Cerebellar cortex (tissue), 1 donor: Measurements from ENCODE around the gene FUOM.
A peak's percentile ranks its signal among the peaks of the same experiment; 100 is the strongest.

Source experiments
- DNase-seq: peaks from one replicate; pipeline ENCODE4 v3.0.0-alpha.2; 2015; ENCODE audit warnings: low spot score

FUOM gene

DNA sequence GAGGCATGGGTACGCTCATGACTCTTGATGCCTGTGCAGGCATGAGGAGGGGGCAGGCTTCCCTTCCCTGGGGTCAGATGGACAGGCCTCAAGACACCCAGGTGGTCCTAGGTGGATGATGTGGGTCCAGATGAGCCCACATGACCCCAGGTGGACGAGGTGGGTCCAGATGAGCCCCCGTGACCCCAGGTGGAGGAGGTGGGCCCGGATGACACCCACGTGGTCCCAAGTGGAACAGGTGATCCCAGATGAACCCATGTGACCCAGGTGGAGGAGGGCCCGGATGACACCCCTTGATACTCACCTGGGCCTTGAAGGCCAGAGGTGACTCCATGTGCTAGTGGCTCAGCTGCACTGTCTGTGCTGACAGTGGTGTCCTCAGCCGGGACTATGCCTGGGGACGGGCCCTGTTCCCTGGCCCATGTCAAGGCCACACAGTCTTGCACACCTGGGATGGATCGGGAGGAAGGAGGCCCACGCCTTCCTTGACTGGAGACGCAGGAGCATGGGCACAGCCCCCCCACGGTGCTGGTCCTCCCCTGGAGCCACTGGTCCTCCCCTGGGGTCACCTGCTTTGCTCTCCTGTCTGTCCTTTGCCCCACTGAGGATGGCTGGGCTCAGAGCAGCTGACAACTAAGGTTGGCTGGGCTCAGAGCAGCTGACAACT, 7.4 kb downstream of the FUOM start:
- no peak for DNase-seq

DNA sequence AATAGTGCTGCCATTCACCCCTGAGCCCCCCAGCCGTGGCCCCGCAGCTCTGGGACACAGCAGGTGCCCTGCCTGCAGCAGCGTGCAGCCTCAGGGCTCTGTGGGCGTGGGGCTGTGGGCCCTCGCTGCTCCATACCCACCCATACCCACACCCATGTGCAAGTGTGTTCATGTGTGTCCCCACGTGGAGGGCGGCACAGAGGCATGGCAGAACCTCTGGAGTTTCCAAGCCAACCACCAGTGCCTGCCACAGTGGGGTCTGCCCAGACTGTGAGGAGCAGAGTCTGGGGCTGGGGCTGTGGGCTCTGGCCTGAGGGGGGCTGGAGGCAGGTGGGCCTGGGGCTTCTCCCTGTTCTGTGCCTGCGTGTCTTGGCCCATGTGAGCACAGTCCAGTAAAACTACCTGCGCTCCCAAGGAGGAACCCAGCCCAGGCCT, 8.2 kb downstream of the FUOM start:
- no peak for DNase-seq

DNA sequence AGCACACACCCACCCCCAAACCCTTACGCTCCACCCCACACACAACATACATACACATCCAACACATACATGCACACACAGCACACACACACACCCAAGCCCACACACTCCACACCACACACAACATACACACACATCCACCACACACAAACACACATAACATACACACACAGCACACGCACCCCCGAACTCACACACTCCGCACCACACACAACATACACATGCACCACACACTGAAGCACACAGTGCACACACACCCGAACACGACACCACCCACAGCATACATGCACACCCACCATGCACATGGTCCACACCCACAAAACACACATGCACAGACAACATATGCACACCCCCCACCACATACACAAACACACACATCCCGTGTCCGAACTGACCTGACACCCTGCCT, 8.7 kb downstream of the FUOM start:
- no peak for DNase-seq

DNA sequence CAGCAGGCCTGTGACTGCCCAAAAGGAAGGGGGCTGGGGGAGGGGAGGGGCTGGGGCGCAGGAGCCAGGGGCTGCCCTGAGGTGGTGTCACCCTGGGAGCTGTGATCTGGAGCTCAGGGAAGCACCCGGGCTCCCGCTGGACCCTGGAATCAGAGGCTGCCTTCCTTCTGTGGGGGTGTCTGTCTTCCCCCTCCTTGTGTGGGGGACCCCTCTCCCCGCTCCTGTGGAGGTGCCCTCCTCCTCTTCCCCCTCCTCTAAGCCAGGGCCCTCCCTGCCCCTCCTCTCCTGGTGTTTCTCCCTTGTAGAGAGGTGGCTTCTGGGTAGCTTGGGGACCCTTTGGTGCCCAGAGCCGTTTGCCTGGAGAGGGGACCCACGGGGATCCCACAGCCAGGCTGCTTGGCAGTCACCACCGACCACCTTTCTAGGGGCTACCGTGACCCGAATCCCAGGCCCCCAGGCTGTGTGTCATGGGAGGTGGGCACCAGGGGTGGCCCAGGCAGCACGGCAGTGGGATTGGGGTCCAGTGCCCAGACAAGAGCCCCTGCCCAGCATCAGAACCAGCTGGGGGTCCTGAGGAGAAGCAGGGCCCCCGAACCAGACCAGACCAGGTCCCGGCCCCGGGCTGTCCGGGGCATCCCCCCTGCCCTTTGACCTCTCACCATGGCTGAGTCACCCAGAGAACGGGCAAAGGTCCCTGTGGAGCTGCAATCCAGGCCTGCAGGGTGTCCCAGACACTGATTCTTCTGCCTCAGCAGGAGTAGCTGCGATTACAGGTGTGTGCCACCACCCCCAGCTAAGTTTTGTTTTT, 9.9 kb downstream of the FUOM start:
- DNase-seq, result no peak

DNA sequence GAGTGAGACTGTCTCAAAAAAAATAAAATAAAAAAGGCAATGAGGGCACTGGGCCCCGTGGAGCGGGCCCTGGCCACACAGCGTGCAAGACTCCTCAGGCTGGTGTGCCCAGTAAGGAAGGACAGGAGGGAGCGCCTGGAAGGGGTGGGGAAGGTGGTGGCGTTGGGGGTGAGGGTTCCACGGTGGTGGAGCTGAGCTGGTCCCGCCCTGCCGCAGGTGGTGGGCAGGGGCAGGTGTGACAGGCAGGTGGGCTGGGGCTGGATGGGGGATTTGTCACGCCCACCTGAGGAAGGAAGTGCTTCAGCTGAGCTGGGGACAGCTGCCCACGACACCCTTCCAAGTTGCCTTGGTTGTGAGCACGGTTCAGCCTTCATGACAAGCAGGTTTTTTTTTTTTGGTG, 11.4 kb downstream of the FUOM start:
- no peak for DNase-seq

DNA sequence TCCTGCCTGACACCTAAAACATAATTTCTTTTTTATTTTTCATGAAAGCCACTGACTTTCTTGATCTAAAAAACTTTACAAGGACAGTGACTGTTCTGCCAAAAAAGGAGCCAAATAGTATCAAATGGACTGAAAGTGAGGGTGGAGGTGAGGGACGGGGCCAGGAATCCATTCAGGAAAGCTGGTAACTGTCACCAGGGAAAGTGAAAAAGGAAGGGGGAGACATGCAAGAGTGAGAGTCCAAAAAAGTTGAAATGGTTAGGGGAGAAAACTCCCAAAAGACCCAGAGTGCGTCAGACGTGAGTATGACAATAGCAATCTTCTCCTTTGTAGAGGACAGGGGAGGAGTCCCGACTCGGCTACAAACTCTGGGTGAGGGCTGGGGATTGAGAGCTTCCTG, 13.6 kb downstream of the FUOM start:
- no peak for DNase-seq

DNA sequence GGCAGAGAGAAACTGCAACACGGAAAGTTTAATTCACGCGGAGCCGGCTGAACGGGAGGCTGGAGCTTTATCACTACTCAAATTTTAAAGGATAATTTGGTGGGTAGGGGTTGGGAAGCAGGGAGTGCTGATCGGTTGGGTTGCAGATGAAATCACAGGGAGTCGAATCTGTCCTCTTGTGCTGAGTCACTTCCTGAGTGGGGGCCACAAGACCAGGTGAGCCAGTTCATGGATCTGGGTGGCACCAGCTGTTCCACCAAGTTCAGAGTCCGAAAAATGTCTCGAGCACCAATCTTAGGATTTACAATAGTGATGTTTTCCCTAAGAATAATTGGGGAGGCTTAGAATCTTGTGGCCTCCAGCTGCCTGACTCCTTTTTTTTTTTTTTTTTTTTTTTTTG, 14.3 kb downstream of the FUOM start:
- DNase-seq, result no peak

DNA sequence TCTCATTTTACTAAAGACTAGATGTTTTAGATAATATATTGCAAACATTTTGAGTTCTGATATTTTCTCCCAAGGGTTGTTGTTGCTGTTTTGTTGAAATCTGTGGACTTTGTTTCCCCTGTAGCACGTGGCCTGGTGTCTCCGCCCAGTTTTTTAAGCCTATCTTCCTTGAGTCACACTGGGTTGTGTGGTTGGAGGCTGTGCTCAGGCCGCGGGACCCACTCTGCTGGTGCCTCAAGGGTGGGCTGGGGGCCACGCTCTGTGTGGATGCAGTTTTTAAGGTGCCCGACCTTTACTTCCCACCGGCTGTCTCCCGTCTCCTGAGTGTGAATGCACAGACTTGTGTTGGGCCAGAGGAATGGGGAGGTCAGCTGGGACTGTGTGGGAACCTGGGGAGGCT, 14.9 kb downstream of the FUOM start:
- no peak for DNase-seq

DNA sequence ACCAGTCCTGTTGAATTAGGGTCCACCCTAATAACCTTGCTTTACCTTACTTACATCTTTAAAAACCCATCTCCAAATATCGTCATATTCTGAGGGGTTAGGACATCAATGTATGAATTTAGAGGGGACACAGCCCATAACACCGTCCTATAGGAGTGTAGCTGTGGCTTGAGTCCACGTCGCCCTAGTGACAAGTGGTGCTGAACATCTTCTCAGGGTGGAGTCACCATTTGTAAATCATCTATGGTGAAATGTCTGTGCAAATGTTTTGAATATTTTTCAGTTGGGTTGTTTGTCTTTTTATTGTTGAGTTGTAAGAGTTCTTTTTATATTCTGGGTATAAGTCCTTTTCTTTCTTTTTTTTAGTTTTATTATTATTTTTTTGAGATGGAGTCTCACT, 15.8 kb downstream of the FUOM start:
- no peak for DNase-seq

DNA sequence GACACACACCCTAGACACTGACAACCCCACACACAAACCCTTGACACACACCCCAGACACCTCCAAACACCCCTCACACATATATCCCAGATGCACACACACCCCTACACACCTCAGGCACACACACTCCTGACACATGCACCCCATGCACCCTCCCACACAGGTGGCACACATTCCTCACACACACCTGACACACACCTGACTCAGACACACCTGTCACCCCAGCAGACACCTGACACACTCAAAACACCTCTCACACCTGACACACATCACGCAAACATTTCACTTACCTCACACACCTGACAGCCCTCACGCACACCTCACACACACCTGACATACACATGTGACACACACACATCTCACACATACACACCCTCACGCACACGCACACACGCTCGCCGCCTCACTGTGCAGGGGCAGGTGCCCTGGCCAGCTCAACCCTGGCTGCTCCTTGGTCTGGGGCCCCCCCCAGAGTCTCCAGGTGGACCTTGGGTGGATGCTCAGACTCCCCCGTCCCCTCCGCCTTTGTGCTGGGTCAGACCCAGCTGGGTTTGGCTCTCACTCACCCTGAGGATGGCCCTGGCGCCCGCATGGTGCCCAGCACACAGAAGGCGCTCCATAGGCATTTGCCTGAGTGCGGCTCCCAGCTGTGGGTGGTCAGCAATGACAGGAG, 18.0 kb downstream of the FUOM start:
- DNase-seq, result no peak

DNA sequence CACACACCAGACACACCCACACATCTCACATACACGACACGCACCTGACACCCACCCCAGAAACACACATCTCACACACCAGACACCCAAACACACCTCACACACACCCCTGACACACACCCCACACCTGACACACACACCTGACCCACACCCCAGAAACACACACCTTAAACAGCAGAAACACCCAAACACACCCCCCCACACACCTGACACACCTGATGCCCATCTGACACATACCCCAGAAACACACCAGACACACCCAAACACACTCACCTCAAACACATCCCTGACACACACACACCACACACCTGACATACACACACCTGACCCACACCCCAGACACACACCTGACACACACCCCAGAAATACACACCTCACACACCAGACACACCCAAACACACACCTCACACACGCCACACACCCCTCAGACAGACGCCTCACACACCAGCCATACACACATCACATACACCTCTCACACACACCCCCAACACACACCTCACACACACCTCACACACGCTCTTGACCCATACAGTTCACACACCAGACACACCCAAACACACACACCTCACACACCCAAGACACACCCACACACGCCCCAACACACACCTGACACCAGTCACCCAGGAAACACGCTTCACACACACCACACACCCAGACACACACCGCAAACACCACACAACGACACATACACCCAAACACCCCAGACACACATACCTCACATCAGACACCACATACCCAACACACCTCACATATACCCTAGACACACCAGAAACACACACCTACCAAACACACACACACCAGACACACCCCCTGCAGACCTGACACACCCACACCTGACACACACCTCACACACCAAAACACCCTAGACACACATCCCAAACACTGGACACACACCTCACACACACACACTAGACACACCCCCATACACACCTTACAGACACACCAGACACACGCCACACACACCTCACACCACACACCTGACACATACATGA, 19.4 kb downstream of the FUOM start:
- no peak for DNase-seq

DNA sequence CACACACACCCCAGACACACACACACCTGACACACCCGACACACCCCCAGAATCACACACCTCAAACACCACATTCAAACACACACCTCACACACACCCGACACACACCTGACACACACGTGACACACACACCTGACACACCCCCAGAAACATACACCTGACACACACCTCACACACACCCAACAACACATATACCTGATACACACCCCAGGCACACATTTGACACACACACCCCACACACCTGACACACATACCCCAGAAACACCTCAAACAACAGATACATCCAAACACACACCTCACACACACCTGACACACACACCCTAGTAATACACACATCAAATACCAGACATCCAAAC, 20.5 kb downstream of the FUOM start:
- DNase-seq, result no peak

DNA sequence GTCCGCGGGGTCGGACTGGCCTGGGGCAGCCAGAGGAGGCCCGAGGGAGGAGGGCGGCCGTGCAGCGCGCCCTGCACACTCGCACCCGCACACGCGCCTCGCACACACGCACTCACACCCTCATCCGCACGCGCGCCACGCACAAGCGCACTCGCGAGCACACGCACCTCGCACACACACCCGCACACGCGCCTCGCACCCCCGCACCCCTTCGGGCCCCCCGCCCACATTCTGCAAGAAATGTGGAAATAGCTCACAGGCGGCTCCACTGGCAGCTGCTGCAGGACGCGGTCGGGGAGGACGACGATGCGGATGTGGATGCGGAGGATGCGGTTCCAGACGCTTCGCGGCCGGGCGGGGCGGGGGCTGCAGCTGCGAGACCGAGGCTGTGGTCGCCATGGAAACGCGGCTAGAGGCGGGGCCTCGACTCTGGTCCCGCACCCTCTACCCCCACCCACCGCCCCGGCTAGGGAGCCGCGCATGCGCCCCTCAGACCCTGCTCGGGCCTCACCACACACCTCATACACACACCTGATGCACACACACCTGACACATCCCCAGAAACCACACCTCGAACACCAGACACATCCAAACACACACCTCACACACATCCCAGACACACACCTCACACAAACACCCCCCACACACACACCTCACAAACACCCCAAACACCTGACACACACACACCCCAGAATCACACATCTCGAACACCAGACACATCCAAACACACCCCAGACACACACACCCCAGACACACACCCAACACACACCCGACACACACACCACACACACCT, 21.0 kb downstream of the FUOM start, which contains the start of gene CALY:
CALY (minus strand) TSS at position 320 of the 793 bp plus-strand sequence. CDS start 7,907 bp downstream, outside the sequence.
- peak; percentile 73 for DNase-seq

DNA sequence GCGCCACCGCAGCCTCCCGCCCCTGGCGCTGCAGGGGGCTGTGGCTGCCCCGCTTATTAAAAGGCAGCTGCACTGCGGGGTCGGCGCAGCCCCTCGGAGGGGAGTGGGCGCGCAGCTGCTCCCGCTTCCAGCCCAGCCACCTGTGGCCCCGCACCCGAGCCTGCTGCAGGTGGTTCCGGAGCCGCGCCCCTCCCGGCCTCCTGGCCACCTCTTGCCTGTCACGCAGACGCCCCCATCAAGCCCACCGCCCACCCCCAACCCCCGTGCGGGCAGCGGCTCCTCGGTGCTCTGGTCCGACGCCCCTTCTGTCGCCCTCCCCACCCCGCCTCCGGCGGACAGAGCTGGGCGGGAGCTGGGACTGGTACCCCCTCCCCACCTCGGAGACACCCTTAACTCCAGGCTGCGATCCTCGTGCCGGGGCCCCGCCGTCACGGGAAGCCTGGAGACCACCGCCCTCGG, 21.7 kb downstream of the FUOM start:
- no peak for DNase-seq

DNA sequence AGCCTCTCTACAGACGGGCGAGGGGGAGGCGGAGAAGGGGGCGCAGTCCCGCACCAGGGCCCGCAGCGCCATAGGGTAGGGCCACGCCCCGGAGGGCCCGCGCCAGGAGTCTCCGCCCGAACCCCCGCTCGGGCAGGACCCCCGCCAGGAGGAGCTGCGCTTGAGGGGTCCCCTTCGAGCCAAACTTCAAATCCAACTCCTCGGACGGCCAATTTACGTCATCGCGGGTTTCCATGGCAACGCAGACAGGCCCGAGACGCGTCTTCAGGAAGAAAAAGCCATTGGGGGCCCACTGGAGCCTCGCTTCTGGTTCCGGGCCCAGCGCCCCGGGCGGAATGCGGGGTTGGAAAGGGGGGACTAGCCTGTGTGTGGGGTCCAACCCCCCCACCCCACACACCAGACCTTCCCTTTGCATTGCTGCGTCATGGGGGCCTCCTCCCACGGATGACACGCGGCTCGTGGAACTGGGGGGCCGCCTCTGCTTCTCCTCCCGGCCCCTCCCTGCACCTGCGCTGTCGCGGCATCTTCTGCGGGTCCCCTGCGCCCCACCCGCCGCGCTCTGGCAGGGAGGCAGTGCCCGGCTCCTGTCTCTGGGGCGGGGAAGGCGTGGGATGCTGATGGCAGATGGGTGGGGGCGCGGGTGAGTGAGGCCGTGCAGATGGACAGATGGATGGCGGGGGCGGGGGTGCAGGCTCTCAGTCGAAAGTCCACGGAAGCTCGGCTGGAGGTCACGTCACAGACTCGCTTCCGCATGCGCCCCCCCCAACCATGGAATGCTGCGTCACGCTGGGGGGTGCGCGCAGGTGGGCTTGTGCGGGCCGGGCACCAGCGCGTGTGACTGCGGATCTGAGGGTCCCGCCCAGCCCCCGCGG, 22.3 kb downstream of the FUOM start:
- DNase-seq, result peak; percentile 70

DNA sequence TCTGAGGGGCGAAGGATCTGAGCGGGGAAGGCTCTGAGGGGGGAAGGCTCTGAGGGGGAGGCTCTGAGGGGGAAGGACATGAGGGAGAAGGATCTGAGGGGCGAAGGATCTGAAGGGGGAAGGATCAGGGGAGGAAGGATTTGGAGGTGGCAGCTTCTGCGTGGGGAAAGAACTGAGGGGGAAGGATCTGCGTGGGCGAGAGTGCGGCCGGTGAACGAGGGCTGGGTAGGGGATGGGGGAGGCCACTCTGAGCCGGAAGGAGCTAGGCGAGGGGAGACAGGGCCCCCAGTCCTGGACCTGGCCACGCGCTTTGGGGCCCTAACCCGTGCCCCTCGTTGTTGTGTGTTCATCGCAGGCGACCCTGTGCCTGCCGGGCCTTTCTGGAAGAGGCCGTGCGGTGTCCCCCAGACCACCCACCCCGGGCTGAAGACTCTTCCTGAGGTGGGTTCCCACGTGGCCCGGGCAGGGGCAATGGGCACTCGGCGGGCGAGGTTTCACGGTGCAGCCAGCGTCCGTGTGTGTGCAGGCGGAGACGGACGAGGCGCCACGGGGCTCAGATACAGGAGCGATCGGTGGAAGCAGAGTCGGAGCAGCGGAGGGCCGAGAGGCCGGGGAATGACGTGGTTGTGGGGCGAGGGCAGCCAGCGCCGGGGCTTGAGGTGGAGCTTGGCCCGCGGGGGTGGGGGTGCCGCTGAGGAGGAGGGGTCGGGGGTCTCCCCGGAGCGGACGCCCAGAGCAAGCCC, 23.1 kb downstream of the FUOM start:
- no peak for DNase-seq

DNA sequence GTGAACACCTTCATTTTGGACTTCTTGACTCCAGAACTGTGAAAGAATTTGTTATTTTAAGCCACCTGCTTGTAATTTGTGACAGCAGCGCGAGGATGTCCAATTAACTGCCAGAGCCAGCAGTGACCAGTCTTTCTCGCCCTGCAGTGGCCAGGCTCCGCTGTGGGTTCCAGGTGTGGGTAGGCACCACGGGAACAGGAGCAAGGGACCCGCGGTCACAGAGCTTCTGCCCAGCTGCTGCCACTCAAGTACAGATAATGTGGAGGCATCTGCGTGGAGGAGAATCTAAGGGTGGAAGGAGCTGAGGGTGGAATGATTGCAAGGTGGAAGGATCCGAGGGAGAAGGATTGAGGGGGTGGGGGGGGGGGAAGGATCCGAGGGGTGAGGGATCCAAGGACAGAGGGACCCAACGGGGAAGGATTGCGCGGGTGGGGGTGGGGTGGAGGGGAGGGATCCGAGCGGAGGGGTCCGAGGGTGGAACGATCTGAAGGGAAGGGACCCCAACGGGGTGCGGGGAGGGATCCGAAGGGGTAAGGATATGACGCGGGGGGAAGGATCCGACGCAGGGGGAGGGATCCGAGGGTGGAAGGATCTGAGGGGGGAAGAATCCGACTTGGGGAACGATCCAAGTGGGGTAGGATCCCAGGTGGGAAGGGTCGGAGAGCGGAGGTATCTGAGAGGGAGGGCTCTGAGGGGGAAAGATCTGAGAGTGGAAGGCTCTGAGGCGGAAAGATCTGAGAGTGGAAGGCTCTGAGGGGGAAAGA, 24.7 kb downstream of the FUOM start:
- DNase-seq, result no peak

DNA sequence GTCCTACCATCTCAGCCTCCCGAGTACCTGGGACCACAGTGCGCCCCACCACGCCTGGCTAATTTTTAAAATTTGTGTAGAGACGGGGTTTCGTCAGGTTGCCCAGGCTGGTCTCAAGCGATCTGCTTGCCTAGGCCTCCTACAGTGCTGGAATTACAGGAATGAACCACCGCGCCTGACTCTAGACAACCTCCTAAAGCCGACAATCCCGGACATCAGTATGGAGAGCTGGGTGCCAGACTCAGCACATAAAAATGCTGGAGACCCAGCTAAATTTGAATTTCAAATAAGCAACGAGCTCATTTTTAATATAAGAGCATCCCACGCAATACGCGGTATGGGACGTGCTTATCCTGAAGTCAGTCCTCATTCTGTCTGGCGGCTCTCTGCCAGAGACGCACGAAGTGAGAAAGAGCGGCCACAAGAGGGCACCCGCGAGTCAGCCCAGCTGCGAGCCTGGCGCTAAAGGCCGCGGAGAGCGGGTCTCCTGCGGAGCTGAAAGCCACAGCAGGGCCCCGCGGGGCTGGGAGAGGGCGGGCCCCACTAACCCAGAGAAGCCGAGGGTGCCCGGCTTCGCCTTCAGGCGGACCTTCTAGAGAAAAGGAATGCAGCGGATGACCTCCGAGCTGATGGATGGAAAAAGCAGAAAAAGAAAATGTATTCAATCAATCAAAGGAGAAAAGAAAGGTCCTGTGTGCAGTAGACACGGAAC, 28.2 kb downstream of the FUOM start:
- peak; percentile 92 for DNase-seq
